ENCODE results near the gene ITLN1. TPM values are rescaled to one million over a fixed set of nuclear protein-coding genes. Genes with fewer than 3 reads are reported as not detected.

The ITLN1 gene
- total RNA-seq, 4 donors from 2014 or later: 9.5 to 256 (median 46.2) TPM; not detected in 1

DNA sequence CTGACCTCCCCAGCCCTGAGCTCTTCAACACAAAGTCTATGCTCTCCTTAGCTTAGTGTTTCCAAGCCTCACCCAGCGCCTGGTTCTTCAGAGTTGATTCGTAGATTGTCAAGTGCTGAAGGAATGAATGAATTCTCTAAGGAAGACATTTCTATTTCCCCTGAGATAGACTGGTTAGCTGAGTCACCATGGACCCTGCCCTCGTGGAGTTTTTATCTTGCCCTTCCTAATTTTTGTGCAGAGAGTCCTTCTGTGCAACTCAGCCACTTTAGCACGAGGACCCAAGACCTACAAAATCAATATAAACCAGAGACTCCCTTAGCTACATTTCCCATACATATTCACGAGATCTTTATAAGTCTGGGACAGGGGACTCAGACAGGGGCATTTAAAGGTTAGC lies 19.6 kb downstream of the ITLN1 start:
- in situ Hi-C loops (cut with MboI; ENCODE audit: low pct_ligation_motif_present in 1 of 4, low pct_unique_long_range_greater_than_20kb in 1 of 4, low sequenced_read_pairs in 3 of 4) (no loop called here), intact Hi-C loops (cut with DNase I; ENCODE audit: low total_unique reads) (no loop called here)
- H3K4me1 ChIP-seq: peaks cover 0 to 9% (median 0%) of the 10 kb centered on the region in 4 donors
- no peak overlapping the region for H3K27ac ChIP-seq
- no peaks in the 10 kb centered on the region for H3K9me3 ChIP-seq
- WGBS, 2 donors (ENCODE audit: low coverage in 1 of 2): 75 to 80% methylated on average over 3 to 5 of the region's 5 CpGs
- H3K36me3 ChIP-seq: no peaks in the 10 kb centered on the region
- DNase-seq: no peak
- no peak overlapping the region for H3K4me3 ChIP-seq
- H3K27me3 ChIP-seq: no peaks in the 10 kb centered on the region
- TF ChIP-seq EP300 (IDR thresholded peaks at IDR 0.05; ENCODE audit: low read depth) (no peak), POLR2A (IDR thresholded peaks at IDR 0.05) (no peak)
- TF ChIP-seq, protein P1, sequence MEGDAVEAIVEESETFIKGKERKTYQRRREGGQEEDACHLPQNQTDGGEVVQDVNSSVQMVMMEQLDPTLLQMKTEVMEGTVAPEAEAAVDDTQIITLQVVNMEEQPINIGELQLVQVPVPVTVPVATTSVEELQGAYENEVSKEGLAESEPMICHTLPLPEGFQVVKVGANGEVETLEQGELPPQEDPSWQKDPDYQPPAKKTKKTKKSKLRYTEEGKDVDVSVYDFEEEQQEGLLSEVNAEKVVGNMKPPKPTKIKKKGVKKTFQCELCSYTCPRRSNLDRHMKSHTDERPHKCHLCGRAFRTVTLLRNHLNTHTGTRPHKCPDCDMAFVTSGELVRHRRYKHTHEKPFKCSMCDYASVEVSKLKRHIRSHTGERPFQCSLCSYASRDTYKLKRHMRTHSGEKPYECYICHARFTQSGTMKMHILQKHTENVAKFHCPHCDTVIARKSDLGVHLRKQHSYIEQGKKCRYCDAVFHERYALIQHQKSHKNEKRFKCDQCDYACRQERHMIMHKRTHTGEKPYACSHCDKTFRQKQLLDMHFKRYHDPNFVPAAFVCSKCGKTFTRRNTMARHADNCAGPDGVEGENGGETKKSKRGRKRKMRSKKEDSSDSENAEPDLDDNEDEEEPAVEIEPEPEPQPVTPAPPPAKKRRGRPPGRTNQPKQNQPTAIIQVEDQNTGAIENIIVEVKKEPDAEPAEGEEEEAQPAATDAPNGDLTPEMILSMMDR (IDR thresholded peaks at IDR 0.05): no peak

DNA sequence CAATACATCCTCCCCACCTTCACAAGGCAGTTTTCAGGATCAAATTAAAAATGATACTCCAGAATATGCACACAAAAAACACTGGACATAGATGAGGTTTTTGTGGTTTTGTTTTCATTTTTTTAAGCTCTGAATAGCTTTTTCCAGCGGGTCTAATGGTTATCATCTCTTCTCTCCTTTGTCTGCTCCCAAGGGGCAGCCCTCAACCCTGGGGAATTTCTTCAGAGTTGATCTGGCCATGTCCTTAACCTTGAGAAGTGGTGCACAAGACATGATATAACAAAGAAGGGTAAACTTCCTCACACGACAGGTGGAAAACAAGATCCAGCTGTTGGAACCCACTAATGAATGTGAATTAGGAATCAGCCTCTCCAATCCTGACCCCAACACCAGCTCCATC lies 20.8 kb downstream of the ITLN1 start:
- Histone ChIP-seq H3K27ac (no peak overlapping the region), H3K4me3 (no peak overlapping the region), H3K36me3 (no peaks in the 10 kb centered on the region), H3K27me3 (no peaks in the 10 kb centered on the region), H3K9me3 (no peaks in the 10 kb centered on the region), H3K4me1 (peaks cover 0 to 9% (median 0%) of the 10 kb centered on the region in 4 donors)
- no peak for TF ChIP-seq POLR2A (IDR thresholded peaks at IDR 0.05)
- no peak for TF ChIP-seq EP300 (IDR thresholded peaks at IDR 0.05; ENCODE audit: low read depth)
- TF ChIP-seq, protein P1 (IDR thresholded peaks at IDR 0.05): no peak
- no peak for TF ChIP-seq POLR2AphosphoS5 (IDR thresholded peaks at IDR 0.05)
- in situ Hi-C loops (cut with MboI; ENCODE audit: low pct_ligation_motif_present in 1 of 4, low pct_unique_long_range_greater_than_20kb in 1 of 4, low sequenced_read_pairs in 3 of 4) (no loop called here), intact Hi-C loops (cut with DNase I; ENCODE audit: low total_unique reads) (no loop called here)
- 33 to 64% methylated on average over 1 to 2 of the region's 2 CpGs for WGBS, 2 donors (ENCODE audit: low coverage in 1 of 2)
- no peak for DNase-seq

DNA sequence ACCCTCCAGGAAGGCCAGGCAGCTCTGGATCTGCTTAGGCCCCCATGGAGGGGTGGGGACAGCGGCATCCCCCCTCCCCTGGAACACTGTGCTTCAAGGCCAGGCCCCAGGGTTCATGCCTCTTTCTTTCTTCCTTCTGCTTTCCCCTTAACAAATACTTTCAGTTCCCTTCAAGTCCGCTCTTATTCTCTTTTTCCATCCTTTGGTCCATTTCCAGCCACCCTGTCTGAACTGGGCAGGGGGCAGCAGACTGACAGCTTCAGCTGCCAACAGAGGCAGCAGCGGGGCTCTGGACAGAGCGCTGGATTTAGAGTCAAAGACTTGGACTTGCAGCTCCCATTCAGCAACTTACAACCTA lies 21.2 kb downstream of the ITLN1 start:
- H3K9me3 ChIP-seq: no peaks in the 10 kb centered on the region
- DNase-seq: no peak
- in situ Hi-C loops (cut with MboI; ENCODE audit: low pct_ligation_motif_present in 1 of 4, low pct_unique_long_range_greater_than_20kb in 1 of 4, low sequenced_read_pairs in 3 of 4): no loop called here
- H3K4me3 ChIP-seq: no peak overlapping the region
- intact Hi-C loops (cut with DNase I; ENCODE audit: low total_unique reads): no loop called here
- no peak overlapping the region for H3K27ac ChIP-seq
- H3K4me1 ChIP-seq: peaks cover 0 to 13% (median 2%) of the 10 kb centered on the region in 4 donors
- no peaks in the 10 kb centered on the region for H3K27me3 ChIP-seq
- no peak for TF ChIP-seq POLR2AphosphoS5 (IDR thresholded peaks at IDR 0.05)
- TF ChIP-seq POLR2A (IDR thresholded peaks at IDR 0.05): no peak
- TF ChIP-seq, protein P1 (IDR thresholded peaks at IDR 0.05): no peak
- no peak for TF ChIP-seq EP300 (IDR thresholded peaks at IDR 0.05; ENCODE audit: low read depth)
- no peaks in the 10 kb centered on the region for H3K36me3 ChIP-seq
- 80 to 87% methylated on average over 4 of the region's 4 CpGs for WGBS, 2 donors (ENCODE audit: low coverage in 1 of 2)

DNA sequence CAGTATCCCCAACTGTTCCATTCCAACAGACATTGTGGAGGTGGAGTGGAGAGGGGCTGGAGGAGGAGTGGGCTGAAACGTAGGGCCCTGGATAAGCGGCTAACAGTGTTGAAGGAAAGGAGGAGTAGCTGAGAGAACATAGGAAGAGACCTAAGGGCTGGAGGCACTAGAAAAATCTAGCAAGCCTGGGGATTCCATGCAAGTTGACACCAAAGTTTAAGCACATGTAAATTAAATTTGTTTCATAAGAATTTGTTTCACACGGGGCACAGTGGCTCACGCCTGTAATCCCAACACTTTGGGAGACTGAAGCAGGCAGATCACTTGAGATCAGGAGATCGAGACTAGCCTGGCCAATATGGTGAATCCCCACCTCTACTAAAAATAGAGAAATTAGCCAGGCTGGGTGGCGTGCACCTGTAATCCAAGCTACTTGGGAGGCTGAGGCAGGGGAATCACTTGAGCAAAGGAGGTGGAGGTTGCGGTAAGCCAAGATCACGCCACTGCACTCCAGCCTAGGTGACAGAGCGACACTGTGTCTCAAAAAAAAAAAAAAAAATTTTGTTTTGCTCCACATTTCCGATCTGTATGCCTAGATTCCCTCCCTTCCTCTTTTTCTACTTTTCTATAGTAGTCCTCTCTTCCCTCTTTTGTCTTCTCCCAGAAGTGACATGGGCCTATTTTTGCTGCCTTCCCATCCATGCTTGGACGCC lies 21.8 kb downstream of the ITLN1 start:
- Histone ChIP-seq H3K27ac (peak overlapping the region in 3 of 4 donors; percentile 13 to 28 (median 15)), H3K36me3 (no peaks in the 10 kb centered on the region), H3K9me3 (no peaks in the 10 kb centered on the region), H3K27me3 (no peaks in the 10 kb centered on the region), H3K4me1 (peaks cover 0 to 18% (median 5%) of the 10 kb centered on the region in 4 donors), H3K4me3 (no peak overlapping the region)
- no peak for DNase-seq
- intact Hi-C loops (cut with DNase I; ENCODE audit: low total_unique reads): no loop called here
- in situ Hi-C loops (cut with MboI; ENCODE audit: low pct_ligation_motif_present in 1 of 4, low pct_unique_long_range_greater_than_20kb in 1 of 4, low sequenced_read_pairs in 3 of 4): no loop called here
- TF ChIP-seq, protein P1 (IDR thresholded peaks at IDR 0.05): no peak
- no peak for TF ChIP-seq POLR2AphosphoS5 (IDR thresholded peaks at IDR 0.05)
- no peak for TF ChIP-seq POLR2A (IDR thresholded peaks at IDR 0.05)
- no peak for TF ChIP-seq EP300 (IDR thresholded peaks at IDR 0.05; ENCODE audit: low read depth)
- WGBS, 2 donors (ENCODE audit: low coverage in 1 of 2): 77 to 88% methylated on average over 6 to 11 of the region's 11 CpGs

All from transverse colon (tissue), 4 donors.